HL-60 (cell line): ENCODE measurements around the gene DNLZ.
"Not testable (repeated sequence)": the region's sequence is repeated elsewhere in the genome, so short reads cannot be mapped to it uniquely, and the experiment has no call there.

Experiments used
- CTCF ChIP-seq: IDR thresholded peaks from one replicate; pipeline ENCODE4 v1.5.1; 2011; ENCODE audit warnings: low read length, control low read depth, inconsistent platforms; ENCODE audit not compliant: insufficient read depth
- REST ChIP-seq: IDR thresholded peaks from 2 replicates; pipeline ENCODE4 v1.6.1; 2012; ENCODE audit warnings: low read depth; ENCODE audit not compliant: insufficient replicate concordance

- not testable (repeated sequence) for TF ChIP-seq CTCF, REST
Observed at GRCh38 chr9:136351868-136352267, 11.7 kb downstream of the DNLZ start.
